HG03442 (cell line): ENCODE measurements around the gene LARP6.
"Not testable (repeated sequence)": the region's sequence is repeated elsewhere in the genome, so short reads cannot be mapped to it uniquely, and the experiment has no call there.

Source experiments
- ATAC-seq: cut with Tn5 transposase; IDR thresholded peaks from one replicate; pipeline ENCODE4 v1.9.1; 2021; ENCODE audit warnings: mild to moderate bottlenecking, moderate library complexity; ENCODE audit not compliant: unreplicated experiment

LARP6 gene

GRCh38 chr15:70859322-70859908 lies 5.5 kb upstream of the LARP6 start:
- no peak for ATAC-seq

GRCh38 chr15:70858614-70859321 lies 4.8 kb upstream of the LARP6 start:
- not testable (repeated sequence) for ATAC-seq

DNA sequence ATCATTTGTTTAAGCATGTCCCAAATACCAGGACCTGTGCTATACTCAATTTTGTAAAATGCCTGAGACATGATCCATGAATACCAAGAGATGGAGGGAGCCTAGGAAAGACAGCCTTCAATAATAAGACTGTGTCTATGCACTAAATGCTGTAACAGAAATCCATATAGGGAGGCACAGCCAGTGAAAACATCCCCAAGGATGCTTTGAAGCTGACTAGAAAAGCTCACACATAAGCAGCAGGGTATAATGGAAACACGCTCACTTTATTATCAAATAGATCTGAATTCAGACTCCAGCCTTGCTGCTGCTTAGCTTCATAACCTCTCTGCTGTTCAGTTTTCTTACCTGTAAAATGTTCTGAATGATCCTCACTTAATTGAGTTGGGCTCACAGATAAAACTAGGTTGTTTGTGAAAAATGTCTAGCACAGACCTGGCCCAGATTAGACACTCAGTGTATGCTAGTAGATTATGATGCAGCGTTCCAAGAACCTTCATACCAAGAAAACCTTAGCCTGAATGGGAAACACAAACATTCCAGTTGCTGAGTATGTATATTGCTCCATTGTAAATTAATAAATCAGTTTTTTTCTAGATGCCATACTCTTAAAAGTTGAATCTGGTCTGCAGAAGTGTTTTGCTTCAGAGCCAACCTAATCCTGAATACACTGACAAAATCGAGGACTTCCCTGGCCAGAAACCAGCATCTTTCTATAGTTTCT lies 3.8 kb upstream of the LARP6 start:
- no peak for ATAC-seq

GRCh38 chr15:70856884-70857561 lies 3.1 kb upstream of the LARP6 start:
- ATAC-seq, result no peak

DNA sequence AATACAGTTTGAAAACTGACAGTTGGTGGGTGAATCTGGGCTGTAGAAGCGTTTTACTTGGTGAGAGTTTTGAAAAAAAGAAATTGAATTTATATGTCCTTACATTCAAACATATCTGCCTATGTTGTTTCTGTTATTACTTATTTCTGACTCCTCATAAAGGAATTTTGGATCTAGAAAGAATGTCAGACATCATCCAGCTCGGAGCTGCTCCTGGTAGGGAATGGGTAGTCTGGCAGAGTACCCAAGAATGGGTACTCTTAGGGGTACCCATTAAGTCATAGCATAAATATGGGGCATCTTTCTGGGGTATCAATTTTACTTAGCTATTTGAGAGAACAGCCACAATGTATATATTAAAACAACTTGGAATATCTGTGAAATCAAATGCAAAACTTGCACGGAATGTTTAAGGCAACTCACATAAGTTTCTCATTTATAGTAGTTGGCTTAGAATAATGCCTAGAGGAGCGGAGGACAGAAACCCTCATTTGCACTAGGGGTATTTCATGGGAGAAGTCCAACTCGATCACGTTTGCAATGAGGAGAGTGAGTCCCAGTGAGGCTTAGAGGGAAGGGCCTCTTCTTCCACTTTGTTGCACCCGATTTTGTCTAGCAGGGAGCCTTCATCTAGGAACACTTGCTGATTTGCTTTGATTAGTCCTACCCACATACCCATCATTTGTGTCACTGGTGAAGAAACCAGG lies 2.4 kb upstream of the LARP6 start:
- no peak for ATAC-seq

DNA sequence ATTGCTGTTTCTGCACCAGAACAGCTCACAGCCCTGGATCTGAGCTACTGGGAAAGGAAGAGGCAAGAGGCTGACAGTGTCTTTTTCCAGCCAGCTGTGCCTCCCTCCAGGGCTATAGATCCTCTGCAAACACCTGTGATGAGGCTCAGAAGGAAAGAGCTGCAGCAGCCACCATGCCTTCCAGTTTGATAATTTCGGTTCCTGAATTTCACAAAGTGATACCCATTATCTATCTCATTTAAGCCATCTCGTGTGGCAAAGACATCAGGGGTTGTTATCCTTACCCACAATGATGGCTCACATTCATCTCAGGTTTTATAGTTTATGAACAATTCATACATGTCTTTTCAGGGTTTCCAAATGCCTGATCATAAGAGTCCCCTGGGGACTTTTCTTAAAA lies 1.8 kb upstream of the LARP6 start:
- ATAC-seq, result no peak

DNA sequence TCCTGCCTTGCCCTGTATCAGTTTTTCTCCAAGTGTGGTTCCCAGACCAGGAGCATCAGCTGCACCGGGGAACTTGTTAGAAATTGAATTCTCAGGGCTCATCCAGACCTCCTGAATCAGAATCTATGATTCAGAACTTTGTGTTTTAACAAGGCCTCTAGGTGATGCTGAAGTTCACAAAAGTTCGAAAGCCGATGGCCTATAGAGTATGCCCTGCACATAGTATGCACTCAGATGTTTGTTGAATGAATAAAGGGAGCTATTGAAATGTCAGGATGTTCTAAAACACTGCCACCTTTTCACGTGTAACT lies 664 bp upstream of the LARP6 start:
- ATAC-seq, result no peak

- ATAC-seq, result no peak
Measured at GRCh38 chr15:70853318-70853972, 512 bp downstream of the LARP6 start.

GRCh38 chr15:70852501-70853317 lies 1.2 kb downstream of the LARP6 start:
- ATAC-seq, result no peak

DNA sequence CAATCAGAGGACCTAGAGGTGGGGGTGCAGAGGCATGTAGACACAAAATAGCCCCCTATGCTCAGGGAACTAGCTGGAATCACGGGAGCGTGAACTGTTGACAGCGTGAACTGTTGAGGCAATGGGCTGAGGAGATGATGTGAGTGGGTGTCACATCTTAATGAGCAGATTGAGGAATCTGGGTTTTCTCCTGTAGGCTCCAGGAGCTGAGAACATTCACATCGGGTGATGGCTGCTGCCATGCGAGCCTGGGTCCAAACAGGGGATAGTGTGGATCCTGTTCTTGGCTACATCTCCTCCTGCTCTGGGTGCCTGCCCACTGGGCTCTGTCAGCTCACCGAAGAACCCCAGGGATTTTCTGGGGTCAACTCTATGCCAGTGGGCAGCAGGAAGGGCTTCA lies 2.1 kb downstream of the LARP6 start:
- no peak for ATAC-seq

- no peak for ATAC-seq
Measured at GRCh38 chr15:70845602-70846360, 8.2 kb downstream of the LARP6 start.

DNA sequence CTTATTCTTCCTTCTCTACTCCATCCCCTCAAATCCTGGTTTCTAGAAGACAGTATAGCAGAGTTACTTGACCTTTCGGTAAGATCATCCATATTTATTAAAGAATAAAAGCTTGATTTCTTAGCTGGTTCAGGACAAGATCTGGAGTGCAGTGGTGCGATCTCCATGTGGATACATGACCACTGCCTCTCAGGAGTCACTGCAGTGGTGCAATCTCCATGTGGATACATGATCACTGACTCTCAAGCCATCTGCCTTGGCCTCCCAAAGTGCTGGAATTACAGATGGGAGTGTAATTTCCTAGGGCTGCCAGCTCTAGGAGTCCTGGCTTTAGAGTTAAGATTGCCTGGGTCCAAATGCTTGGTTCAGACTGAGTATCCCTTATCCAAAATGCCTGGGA lies 16.5 kb downstream of the LARP6 start:
- ATAC-seq, result no peak

GRCh38 chr15:70835841-70836240 lies 18.1 kb downstream of the LARP6 start:
- no peak for ATAC-seq

- no peak for ATAC-seq
Measured at GRCh38 chr15:70835415-70835814, 18.5 kb downstream of the LARP6 start.

- ATAC-seq, result no peak
Measured at GRCh38 chr15:70834999-70835398, 19.0 kb downstream of the LARP6 start.

DNA sequence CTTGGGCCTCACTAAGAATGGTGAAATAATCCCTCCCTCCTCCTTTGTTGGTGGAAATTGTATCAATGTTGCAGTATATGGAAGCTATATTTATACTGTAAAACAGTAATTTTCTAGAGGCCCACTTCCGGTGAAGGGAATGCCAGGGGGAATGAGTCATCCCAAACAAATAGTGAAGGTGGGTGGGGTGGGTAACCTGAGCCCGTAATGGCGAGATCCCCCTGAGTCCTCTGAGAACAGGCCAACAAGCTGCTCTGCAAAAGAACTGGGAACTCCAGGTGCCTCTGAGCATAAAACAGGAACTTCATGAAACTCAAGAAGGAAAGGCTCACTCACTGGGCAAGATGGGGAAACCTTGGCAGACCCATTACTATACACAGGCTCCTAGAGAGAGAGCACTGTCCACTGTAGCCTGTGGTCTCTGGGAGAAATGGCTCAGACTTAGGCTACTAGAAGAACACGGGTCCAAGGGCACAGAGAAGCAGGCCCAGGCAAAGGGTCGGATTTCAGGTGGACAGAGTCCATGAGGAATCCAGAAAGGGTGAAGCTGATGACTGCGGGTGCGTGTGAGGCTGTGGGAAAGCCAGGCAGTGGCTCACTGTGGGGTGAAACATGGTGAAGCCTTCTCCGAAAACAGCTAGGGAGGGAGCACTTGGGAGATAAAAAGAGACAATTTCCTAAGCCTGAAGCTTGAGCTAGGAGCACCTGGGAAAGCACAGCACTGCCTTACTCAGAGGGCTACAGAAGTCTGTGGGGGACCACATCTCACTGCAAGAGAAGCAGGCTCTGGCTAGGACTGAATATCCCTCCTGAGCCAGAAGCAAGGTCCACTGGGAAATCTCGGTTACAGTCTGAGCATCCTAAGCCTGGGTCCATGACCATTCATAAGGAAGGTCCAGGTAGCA lies 19.8 kb downstream of the LARP6 start:
- no peak for ATAC-seq

DNA sequence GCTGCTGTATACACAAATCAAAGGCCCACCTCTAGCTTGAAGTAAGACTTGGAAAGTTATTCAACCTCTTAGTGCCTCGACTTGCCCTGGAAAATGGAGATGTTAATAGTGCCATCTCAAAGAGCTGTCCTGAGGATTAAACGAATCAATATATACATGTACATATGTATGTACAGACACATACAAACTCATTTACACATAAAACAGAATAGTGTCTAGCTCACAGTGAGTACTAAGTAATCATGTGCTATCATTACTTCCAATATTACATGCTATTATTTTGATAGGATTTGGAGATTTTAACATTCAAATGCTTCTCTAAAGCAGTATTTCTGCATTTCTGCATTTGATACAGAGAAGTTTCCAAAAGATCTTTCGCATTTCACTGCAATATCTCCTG lies 20.5 kb downstream of the LARP6 start:
- no peak for ATAC-seq

DNA sequence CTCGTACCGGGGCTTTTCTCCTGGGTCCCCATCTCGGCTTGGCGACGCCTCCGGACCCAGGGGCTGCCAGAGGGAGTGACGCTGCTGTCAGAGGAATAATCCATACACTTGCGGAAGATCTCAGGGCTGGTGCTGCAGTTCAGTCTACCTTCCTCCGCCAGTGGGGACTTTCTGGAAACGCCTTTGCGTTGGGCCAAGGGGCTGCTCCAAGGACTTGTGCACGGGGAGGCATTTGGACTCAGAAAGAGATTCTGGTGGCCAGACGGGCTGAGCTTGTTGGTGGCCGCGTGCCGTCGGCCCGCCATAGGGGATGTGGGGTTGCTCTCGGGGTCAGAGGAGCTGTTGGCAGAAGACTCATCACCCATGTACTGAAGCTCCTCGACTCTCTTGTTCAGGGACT lies 21.8 kb downstream of the LARP6 start:
- no peak for ATAC-seq
